NCI-H1417 treated with DMSO at 0.1 percent for 48 hours (cell line): ENCODE data around the gene PAX1.
A peak's percentile ranks its signal among the peaks of the same experiment; 100 is the strongest.

ENCODE experiments used
- DNase-seq: peaks from one replicate; lab custom pipeline; 2025; lab: John Stamatoyannopoulos, UW

The PAX1 gene

GRCh38 chr20:21703717-21704407 is 1.6 kb upstream of the PAX1 start:
- no peak for DNase-seq

- no peak for DNase-seq
These were observed 767 bp upstream of the PAX1 start for GRCh38 chr20:21704408-21705385.

- DNase-seq, result no peak
These were observed 1.1 kb downstream of the PAX1 start for GRCh38 chr20:21706261-21707195.

GRCh38 chr20:21707267-21707666 is 1.8 kb downstream of the PAX1 start:
- no peak for DNase-seq

- no peak for DNase-seq
These were observed 2.7 kb downstream of the PAX1 start for GRCh38 chr20:21707999-21708737.

- DNase-seq, result no peak
These were observed 3.5 kb downstream of the PAX1 start for GRCh38 chr20:21708738-21709534.

GRCh38 chr20:21709535-21709904 is 4.1 kb downstream of the PAX1 start:
- no peak for DNase-seq

GRCh38 chr20:21710341-21710740 is 4.9 kb downstream of the PAX1 start:
- DNase-seq, result no peak

- no peak for DNase-seq
These were observed 5.5 kb downstream of the PAX1 start for GRCh38 chr20:21710863-21711431.

GRCh38 chr20:21712443-21713059 is 7.1 kb downstream of the PAX1 start:
- DNase-seq, result no peak

- no peak for DNase-seq
These were observed 8.0 kb downstream of the PAX1 start for GRCh38 chr20:21713470-21713869.

- no peak for DNase-seq
These were observed 8.4 kb downstream of the PAX1 start for GRCh38 chr20:21713901-21714296.

GRCh38 chr20:21714297-21715192 is 9.1 kb downstream of the PAX1 start:
- DNase-seq, result no peak

- DNase-seq, result no peak
These were observed 9.9 kb downstream of the PAX1 start for GRCh38 chr20:21715193-21715881.

- DNase-seq, result peak; percentile 17
These were observed 14.2 kb downstream of the PAX1 start for GRCh38 chr20:21719592-21720214.

GRCh38 chr20:21725892-21726291 is 20.4 kb downstream of the PAX1 start:
- no peak for DNase-seq

- no peak for DNase-seq
These were observed 23.9 kb downstream of the PAX1 start for GRCh38 chr20:21729316-21729715.

GRCh38 chr20:21739161-21739560 is 33.7 kb downstream of the PAX1 start:
- no peak for DNase-seq
